ENCODE measurements around the gene F8A1.

DNA sequence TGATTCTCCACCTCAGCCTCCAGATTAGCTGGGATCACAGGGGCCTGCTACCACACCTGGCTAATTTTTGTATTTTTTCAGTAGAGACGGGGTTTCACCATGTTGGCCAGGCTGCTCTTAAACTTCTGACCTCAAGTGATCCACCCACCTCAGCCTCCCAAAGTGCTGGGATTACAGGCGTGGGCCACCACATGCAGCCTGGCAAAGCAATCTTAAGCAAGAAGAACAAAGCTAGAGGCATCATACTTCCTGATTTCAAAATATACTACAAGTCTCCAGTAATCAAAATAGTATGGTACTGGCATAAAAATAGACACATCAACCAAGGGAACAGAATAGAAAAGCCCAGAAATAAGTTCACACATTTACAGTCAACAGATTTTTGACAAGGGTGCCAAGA lies 12.8 kb upstream of the F8A1 start:
- TF ChIP-seq NRF1 (IDR thresholded peaks at IDR 0.05; ENCODE audit: low read depth, low read length) (no peak), NFIC (IDR thresholded peaks at IDR 0.05; ENCODE audit: borderline replicate concordance) (no peak), SMC3 (IDR thresholded peaks at IDR 0.05; ENCODE audit: low read depth, low read length) (no peak), EP300 (IDR thresholded peaks at IDR 0.05; ENCODE audit: borderline replicate concordance in 1 of 2, low read depth in 1 of 2, low read length in 1 of 2) (no peak), EZH2phosphoT487 (IDR thresholded peaks at IDR 0.05; ENCODE audit: borderline replicate concordance, low read depth) (no peak), TAF1 (IDR thresholded peaks at IDR 0.05; ENCODE audit: borderline replicate concordance, low read depth, low read length) (no peak), RFX5 (IDR thresholded peaks at IDR 0.05; ENCODE audit: low read length) (no peak), GABPA (IDR thresholded peaks at IDR 0.05; ENCODE audit: low read depth) (no peak)
- TF ChIP-seq, protein P1, sequence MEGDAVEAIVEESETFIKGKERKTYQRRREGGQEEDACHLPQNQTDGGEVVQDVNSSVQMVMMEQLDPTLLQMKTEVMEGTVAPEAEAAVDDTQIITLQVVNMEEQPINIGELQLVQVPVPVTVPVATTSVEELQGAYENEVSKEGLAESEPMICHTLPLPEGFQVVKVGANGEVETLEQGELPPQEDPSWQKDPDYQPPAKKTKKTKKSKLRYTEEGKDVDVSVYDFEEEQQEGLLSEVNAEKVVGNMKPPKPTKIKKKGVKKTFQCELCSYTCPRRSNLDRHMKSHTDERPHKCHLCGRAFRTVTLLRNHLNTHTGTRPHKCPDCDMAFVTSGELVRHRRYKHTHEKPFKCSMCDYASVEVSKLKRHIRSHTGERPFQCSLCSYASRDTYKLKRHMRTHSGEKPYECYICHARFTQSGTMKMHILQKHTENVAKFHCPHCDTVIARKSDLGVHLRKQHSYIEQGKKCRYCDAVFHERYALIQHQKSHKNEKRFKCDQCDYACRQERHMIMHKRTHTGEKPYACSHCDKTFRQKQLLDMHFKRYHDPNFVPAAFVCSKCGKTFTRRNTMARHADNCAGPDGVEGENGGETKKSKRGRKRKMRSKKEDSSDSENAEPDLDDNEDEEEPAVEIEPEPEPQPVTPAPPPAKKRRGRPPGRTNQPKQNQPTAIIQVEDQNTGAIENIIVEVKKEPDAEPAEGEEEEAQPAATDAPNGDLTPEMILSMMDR (IDR thresholded peaks at IDR 0.05), result no peak
- TF ChIP-seq, protein P2, sequence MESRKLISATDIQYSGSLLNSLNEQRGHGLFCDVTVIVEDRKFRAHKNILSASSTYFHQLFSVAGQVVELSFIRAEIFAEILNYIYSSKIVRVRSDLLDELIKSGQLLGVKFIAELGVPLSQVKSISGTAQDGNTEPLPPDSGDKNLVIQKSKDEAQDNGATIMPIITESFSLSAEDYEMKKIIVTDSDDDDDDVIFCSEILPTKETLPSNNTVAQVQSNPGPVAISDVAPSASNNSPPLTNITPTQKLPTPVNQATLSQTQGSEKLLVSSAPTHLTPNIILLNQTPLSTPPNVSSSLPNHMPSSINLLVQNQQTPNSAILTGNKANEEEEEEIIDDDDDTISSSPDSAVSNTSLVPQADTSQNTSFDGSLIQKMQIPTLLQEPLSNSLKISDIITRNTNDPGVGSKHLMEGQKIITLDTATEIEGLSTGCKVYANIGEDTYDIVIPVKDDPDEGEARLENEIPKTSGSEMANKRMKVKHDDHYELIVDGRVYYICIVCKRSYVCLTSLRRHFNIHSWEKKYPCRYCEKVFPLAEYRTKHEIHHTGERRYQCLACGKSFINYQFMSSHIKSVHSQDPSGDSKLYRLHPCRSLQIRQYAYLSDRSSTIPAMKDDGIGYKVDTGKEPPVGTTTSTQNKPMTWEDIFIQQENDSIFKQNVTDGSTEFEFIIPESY (IDR thresholded peaks at IDR 0.05; ENCODE audit: borderline replicate concordance, low read depth), result no peak

Data from SK-N-SH (cell line).